D721Med (cell line): ENCODE data around the gene CCNA2.

Experiments used
- DNase-seq: peaks from one replicate; pipeline ENCODE4 v3.0.0; 2011; ENCODE audit warnings: low spot score; ENCODE audit not compliant: insufficient read length
- FAIRE-seq: peaks from 2 replicates; lab custom pipeline; 2011; peaks lifted over from hg19 to GRCh38; lab: Jason Lieb, UNC
- CTCF ChIP-seq: IDR thresholded peaks from 2 replicates; pipeline ENCODE4 v1.5.1; 2012; ENCODE audit warnings: mild to moderate bottlenecking, control low read depth; ENCODE audit not compliant: insufficient read depth; ENCODE audit errors: missing control alignments

CCNA2 gene

GRCh38 chr4:121767166-121767565 lies 56.5 kb downstream of the CCNA2 start:
- TF ChIP-seq CTCF: no peak
- no peak for FAIRE-seq
- DNase-seq: no peak
